Spleen (tissue), 11 donors: ENCODE results near the gene HINT3. TPM values are rescaled to one million over a fixed set of nuclear protein-coding genes. Genes with fewer than 3 reads are reported as not detected.
"Not testable (repeated sequence)": the region's sequence is repeated elsewhere in the genome, so short reads cannot be mapped to it uniquely, and the experiment has no call there.

Source experiments
- DNase-seq: peaks from one replicate; pipeline ENCODE4 v3.0.0-alpha.2; 2020
- H3K27ac ChIP-seq, 8 donors: fragments of 200-600 bp; sonication (generic) in 7 of 8; 1 replicate in 4 of 8; 2 replicates in 4 of 8; pipeline versions ENCODE4 v1.5.0 to v1.8.0; 2016 to 2021; ENCODE audit warnings: inconsistent platforms in 4 of 8, mild to moderate bottlenecking in 4 of 8, moderate library complexity in 1 of 8
- H3K27me3 ChIP-seq, 7 donors: fragments of 200-600 bp; sonication (generic) in 6 of 7; replicated peaks in 1 of 7; 1 replicate in 4 of 7; 2 replicates in 3 of 7; pipeline versions ENCODE4 v1.5.0 to v1.8.0; 2016 to 2021; ENCODE audit warnings: inconsistent platforms in 3 of 7, mild to moderate bottlenecking in 1 of 7
- H3K36me3 ChIP-seq, 6 donors: fragments of 200-600 bp; sonication (generic) in 5 of 6; 1 replicate in 4 of 6; 2 replicates in 2 of 6; pipeline versions ENCODE4 v1.5.0 to v1.8.0; 2016 to 2021; ENCODE audit warnings: inconsistent platforms in 2 of 6
- H3K4me1 ChIP-seq, 6 donors: fragments of 200-600 bp; sonication (generic) in 5 of 6; 1 replicate in 3 of 6; 2 replicates in 3 of 6; pipeline versions ENCODE4 v1.5.0 to v1.8.0; 2016 to 2021; ENCODE audit warnings: inconsistent platforms in 3 of 6
- H3K4me3 ChIP-seq, 8 donors: fragments of 200-600 bp; sonication (generic) in 7 of 8; 1 replicate in 4 of 8; 2 replicates in 4 of 8; pipeline versions ENCODE4 v1.5.0 to v1.8.0; 2016 to 2021; ENCODE audit warnings: inconsistent platforms in 4 of 8, mild to moderate bottlenecking in 4 of 8, moderate library complexity in 2 of 8
- H3K9me3 ChIP-seq, 8 donors: fragments of 200-600 bp; sonication (generic) in 7 of 8; 1 replicate in 4 of 8; 2 replicates in 4 of 8; pipeline versions ENCODE4 v1.5.0 to v1.8.0; 2016 to 2021; ENCODE audit warnings: inconsistent platforms in 4 of 8
- CTCF ChIP-seq, 11 experiments: fragments of 200-600 bp in 7 of 11; fragments of 450-650 bp in 4 of 11; sonication (generic) in 4 of 11; IDR thresholded peaks in 8 of 11; conservative IDR thresholded peaks in 3 of 11; 1 replicate in 7 of 11; 2 replicates in 4 of 11; pipeline versions ENCODE4 v1.4.0 to v1.8.0; 2016 to 2021; ENCODE audit warnings: antibody characterized with exemption in 11 of 11, inconsistent platforms in 4 of 11, mild to moderate bottlenecking in 1 of 11
- POLR2A ChIP-seq, 3 donors: fragments of 450-650 bp; IDR thresholded peaks; one replicate each; pipeline ENCODE4 v1.5.1; 2017; ENCODE audit warnings: antibody characterized with exemption in 3 of 3, mild to moderate bottlenecking in 1 of 3
- POLR2AphosphoS5 ChIP-seq, 3 donors: sonication (generic); formaldehyde crosslinking; IDR thresholded peaks; one replicate each; pipeline ENCODE4 v1.5.1; 2017; ENCODE audit warnings: antibody characterized with exemption in 3 of 3
- WGBS, 5 donors: extraction: QIAGEN DNeasy Blood & Tissue Kit in 3 of 5; methylation state at CpG; one replicate each; pipeline versions ENCODE4 v1.1.5 to v1.1.7; 2013 to 2018; 5-methylcytosine and 5-hydroxymethylcytosine counted together
- intact Hi-C: fragments of 100-400 bp; cut with DNase I; formaldehyde crosslinking; loops from one replicate; pipeline ENCODE4 v1.15.0; 2023; ENCODE audit warnings: low total_unique reads
- polyA plus RNA-seq, 3 donors: library from polyadenylated mRNA; stranded (reverse); fragments of 200-250 nt; gene quantifications; one replicate each; pipeline ENCODE4 v1.2.1, GENCODE V29; 2013
- total RNA-seq, 7 donors: library from RNA; depleted of rRNA in 3 of 7; stranded (reverse); fragments of >200 nt in 3 of 7; fragmentation: NEBNext Ultra II Directional in 4 of 7; extraction: Animal tissue kit (Norgen Biotek cat#: 25700) in 4 of 7; gene quantifications; one replicate each; pipeline versions ENCODE4 v1.1.0 to v1.2.1, GENCODE V29; 2016 to 2021
- donor health status: healthy with polysubstance abuse.
- donor health status: DM: no; HTN: no; CAD: no; lungs with moderate emphysema.
- donor health status: DM: no; HTN: no; CAD: no.
- donor health status: Bipolar disorder and iron deficiency.
- donor health status: healthy.
- donor health status: DM: no; HTN: no; CAD: no.
- donor health status: DM: yes; HTN: yes; CAD: no.

Gene HINT3
- total and polyA plus RNA-seq, 10 donors = 5.0 to 18.6 (median 14.7) TPM

GRCh38 chr6:125968493-125968892 lies 11.9 kb downstream of the HINT3 start:
- H3K27ac ChIP-seq = no peak overlapping the region
- no peak for DNase-seq
- 71 to 82% (median 79%) methylated on average over 2 of the region's 2 CpGs for WGBS, 5 donors
- no peaks in the 10 kb centered on the region for H3K27me3 ChIP-seq
- intact Hi-C loops = no loop called here
- H3K4me3 ChIP-seq = no peak overlapping the region
- peaks cover 0 to 20% (median under 1%) of the 10 kb centered on the region in 6 donors for H3K4me1 ChIP-seq
- H3K9me3 ChIP-seq = no peaks in the 10 kb centered on the region
- H3K36me3 ChIP-seq = peaks cover 0 to 49% (median 15%) of the 10 kb centered on the region in 6 donors
- TF ChIP-seq CTCF (IDR thresholded peaks at IDR 0.05 in 8 of 11, conservative IDR thresholded peaks at IDR 0.05 in 3 of 11) (no peak), POLR2A (IDR thresholded peaks at IDR 0.05) (no peak), POLR2AphosphoS5 (IDR thresholded peaks at IDR 0.05) (no peak)

GRCh38 chr6:125970760-125971159 lies 14.2 kb downstream of the HINT3 start:
- intact Hi-C loops = loop anchor here (5.0 to 10.0 kb wide), 2 partner anchors 188 to 666 kb away; partner anchors contain the start of gene HDDC2
- no peaks in the 10 kb centered on the region for H3K27me3 ChIP-seq
- H3K36me3 ChIP-seq = peaks cover 0 to 68% (median 23%) of the 10 kb centered on the region in 6 donors
- no peak overlapping the region for H3K4me3 ChIP-seq
- DNase-seq = no peak
- TF ChIP-seq POLR2AphosphoS5 (IDR thresholded peaks at IDR 0.05) (no peak), CTCF (IDR thresholded peaks at IDR 0.05 in 8 of 11, conservative IDR thresholded peaks at IDR 0.05 in 3 of 11) (no peak), POLR2A (IDR thresholded peaks at IDR 0.05) (no peak)
- WGBS, 5 donors = 0 to 95% (median 6%) methylated on average over 2 of the region's 2 CpGs
- H3K27ac ChIP-seq = no peak overlapping the region
- H3K4me1 ChIP-seq = peaks cover 0 to 28% (median 5%) of the 10 kb centered on the region in 6 donors
- H3K9me3 ChIP-seq = no peaks in the 10 kb centered on the region

GRCh38 chr6:125972478-125972877 lies 15.9 kb downstream of the HINT3 start:
- H3K9me3 ChIP-seq, H3K4me3 ChIP-seq, DNase-seq, H3K27ac ChIP-seq, H3K27me3 ChIP-seq: not testable (repeated sequence)
- Histone ChIP-seq H3K36me3 (peaks cover 0 to 75% (median 23%) of the 10 kb centered on the region in 6 donors), H3K4me1 (peaks cover 0 to 23% (median 5%) of the 10 kb centered on the region in 6 donors)
- WGBS, 5 donors = 95 to 100% (median 100%) methylated on average over 1 of the region's 1 CpG
- intact Hi-C loops = loop anchor here (5.0 to 10.0 kb wide), 2 partner anchors 190 to 668 kb away; partner anchors contain the start of gene HDDC2

GRCh38 chr6:125974214-125974866 lies 17.8 kb downstream of the HINT3 start:
- no peaks in the 10 kb centered on the region for H3K27me3 ChIP-seq
- intact Hi-C loops = loop anchor here (5.0 to 10.0 kb wide), 2 partner anchors 192 to 670 kb away; partner anchors contain the start of gene HDDC2
- no peak overlapping the region for H3K4me3 ChIP-seq
- H3K36me3 ChIP-seq = peaks cover 0 to 74% (median 17%) of the 10 kb centered on the region in 6 donors
- no peak for DNase-seq
- H3K9me3 ChIP-seq = no peaks in the 10 kb centered on the region
- 23 to 31% (median 29%) methylated on average over 5 of the region's 5 CpGs for WGBS, 5 donors
- no peak overlapping the region for H3K27ac ChIP-seq
- peaks cover 0 to 11% (median 5%) of the 10 kb centered on the region in 6 donors for H3K4me1 ChIP-seq
- TF ChIP-seq POLR2A (IDR thresholded peaks at IDR 0.05) (no peak), CTCF (IDR thresholded peaks at IDR 0.05 in 8 of 11, conservative IDR thresholded peaks at IDR 0.05 in 3 of 11) (peak; percentile 33 to 67 (median 58))
